K562 (cell line): ENCODE results near the gene HSPB2. TPM values are rescaled to one million over a fixed set of nuclear protein-coding genes. Genes with fewer than 3 reads are reported as not detected.

Experiments used
- ATAC-seq: fragments of 200-7000 bp; cut with Tn5 transposase; 3 replicates; pipeline ENCODE4 v1.9.1; 2020; ENCODE audit warnings: moderate library complexity
- BruUV-seq: library from RNA; stranded (reverse); fragments of 400-500 nt; replicated peaks from 2 replicates; lab custom pipeline; 2021; lab: Mats Ljungman, UMichigan
- CTCF ChIA-PET: fragments of 300-600 bp; formaldehyde crosslinking; extraction: SDS; loops from one replicate; lab custom pipeline; 2021; ENCODE audit warnings: low intra/inter-chr PET ratio; lab: Yijun Ruan, JAX
- POLR2A ChIA-PET: fragments of 300-600, 350-650 bp; sonication (Branson Sonifier 250); formaldehyde crosslinking; extraction: SDS; loops from one replicate; lab custom pipeline; 2021; ENCODE audit warnings: antibody characterized with exemption, inconsistent platforms; lab: Yijun Ruan, JAX
- DNase-seq, 4 experiments: peaks; one replicate each; pipeline versions ENCODE4 v3.0.0 to v3.0.0-alpha.2; 2011 to 2018; ENCODE audit warnings: low spot score in 3 of 4, mixed read lengths in 3 of 4; ENCODE audit errors: extremely low read depth in 1 of 4
- FAIRE-seq: peaks from 2 replicates; lab custom pipeline; 2011; peaks lifted over from hg19 to GRCh38; lab: Jason Lieb, UNC
- H2AFZ ChIP-seq: 2 replicates; pipeline ENCODE4 v1.6.0; 2011; ENCODE audit warnings: low read depth, low read length, control low read depth, inconsistent platforms
- H3K27ac ChIP-seq: fragments of 200-600 bp; 3 replicates; pipeline ENCODE4 v1.8.0; 2011; ENCODE audit warnings: low read depth, mild to moderate bottlenecking, control low read depth, inconsistent platforms, low read length, moderate library complexity, mixed read lengths; ENCODE audit errors: extremely low read depth
- H3K27me3 ChIP-seq, 2 experiments: fragments of 300-600 bp in 1 of 2; 2 replicates in 1 of 2; 3 replicates in 1 of 2; pipeline versions ENCODE4 v1.6.0 to v1.8.0; 2011; ENCODE audit warnings: inconsistent platforms in 2 of 2, low read length in 2 of 2, mild to moderate bottlenecking in 1 of 2, mixed read lengths in 1 of 2, moderate library complexity in 1 of 2; ENCODE audit not compliant: control insufficient read depth in 2 of 2, insufficient read depth in 2 of 2
- H3K36me3 ChIP-seq: fragments of 300-600 bp; 3 replicates; pipeline ENCODE4 v1.8.0; 2011; ENCODE audit warnings: mild to moderate bottlenecking, low read length, inconsistent platforms; ENCODE audit not compliant: control insufficient read depth, insufficient read depth
- H3K4me1 ChIP-seq, 2 experiments: fragments of 200-600 bp in 1 of 2; replicated peaks in 1 of 2; 2 replicates in 1 of 2; 3 replicates in 1 of 2; pipeline versions ENCODE4 v1.5.1 to v1.8.0; 2011; ENCODE audit warnings: inconsistent platforms in 2 of 2, low read length in 2 of 2, mild to moderate bottlenecking in 1 of 2, mixed read lengths in 1 of 2, moderate library complexity in 1 of 2; ENCODE audit not compliant: control insufficient read depth in 2 of 2, insufficient read depth in 2 of 2
- H3K4me2 ChIP-seq: 2 replicates; pipeline ENCODE4 v1.6.1; 2011; ENCODE audit warnings: low read length, control low read depth, inconsistent platforms, mixed read lengths; ENCODE audit not compliant: insufficient read depth
- H3K4me3 ChIP-seq: fragments of 200-600 bp; sonication (generic), shearing (Covaris generic); 2 replicates; pipeline ENCODE4 v1.5.1; 2016; ENCODE audit warnings: control low read depth, inconsistent platforms
- H3K79me2 ChIP-seq: fragments of 200-600 bp; 3 replicates; pipeline ENCODE4 v1.8.0; 2011; ENCODE audit warnings: low read length, inconsistent platforms; ENCODE audit not compliant: control insufficient read depth, insufficient read depth
- H3K9ac ChIP-seq, 2 experiments: 2 replicates each; pipeline versions ENCODE4 v1.6.0 to v1.6.1; 2011; ENCODE audit warnings: low read depth in 2 of 2, low read length in 2 of 2, control low read depth in 1 of 2, inconsistent platforms in 1 of 2, mild to moderate bottlenecking in 1 of 2, mixed read lengths in 1 of 2; ENCODE audit not compliant: insufficient read depth in 1 of 2
- H3K9me1 ChIP-seq: one replicate; pipeline ENCODE4 v1.6.0; 2011; ENCODE audit warnings: inconsistent platforms, mild to moderate bottlenecking, low read length, moderate library complexity; ENCODE audit not compliant: control insufficient read depth, insufficient read depth
- H3K9me3 ChIP-seq: replicated peaks from 2 replicates; pipeline ENCODE4 v1.5.1; 2011; ENCODE audit warnings: low read depth, low read length, inconsistent platforms; ENCODE audit not compliant: control insufficient read depth, insufficient read depth
- H4K20me1 ChIP-seq: replicated peaks from 2 replicates; pipeline ENCODE4 v1.6.1; 2011; ENCODE audit warnings: low read length, inconsistent platforms, mixed read lengths; ENCODE audit not compliant: control insufficient read depth, insufficient read depth
- CBFA2T2 ChIP-seq: fragments of 450-650 bp; conservative IDR thresholded peaks from 2 replicates; pipeline ENCODE4 v1.6.1; 2017; ENCODE audit warnings: mild to moderate bottlenecking
- LEF1 ChIP-seq: fragments of 450-650 bp; IDR thresholded peaks from 2 replicates; pipeline ENCODE4 v1.6.1; 2016; ENCODE audit warnings: mild to moderate bottlenecking
- ZKSCAN8 ChIP-seq: fragments of 200-800 bp; sonication (Bioruptor generic); IDR thresholded peaks from 2 replicates; pipeline ENCODE4 v1.6.1; 2016; ENCODE audit warnings: missing genetic modification characterization, missing compliant biosample characterization
- WGBS: fragments of 100-300 bp; shearing (Covaris generic); methylation state at CpG from one replicate; pipeline ENCODE4 v1.1.6; 2016; ENCODE audit warnings: low coverage, mixed read lengths; ENCODE audit not compliant: insufficient coverage; ENCODE audit errors: missing lambda C conversion rate; 5-methylcytosine and 5-hydroxymethylcytosine counted together
- in situ Hi-C: fragments of 300-500 bp; cut with MboI; formaldehyde crosslinking; loops from 4 replicates; pipeline ENCODE4 v1.15.0; 2018; ENCODE audit warnings: inconsistent platforms, mixed read lengths
- intact Hi-C: fragments of 100-400 bp; cut with micrococcal nuclease; formaldehyde crosslinking; loops from 2 replicates; pipeline ENCODE4 v1.14.2; 2022
- polyA plus RNA-seq, 8 experiments: library from polyadenylated mRNA; depleted of rRNA in 4 of 8; stranded (reverse) in 5 of 8; unstranded in 3 of 8; fragments of >200 nt; fragmentation: Nextera tagmentation in 2 of 8; fragmentation: Illumina TruSeq in 1 of 8; extraction: Ambion mirVana in 2 of 8; extraction: Trizol in 1 of 8; gene quantifications; 2 replicates each; pipeline versions ENCODE4 v1.2.1 to v1.2.3, GENCODE V29; 2011 to 2014; ENCODE audit warnings: inconsistent platforms in 1 of 8, missing spikeins in 1 of 8
- total RNA-seq, 7 experiments: library from RNA; depleted of rRNA in 6 of 7; stranded (reverse); fragments of >200 nt in 6 of 7; fragmentation: Illumina TruSeq in 2 of 7; extraction: Trizol in 2 of 7; gene quantifications; 2 replicates each; pipeline versions ENCODE4 v1.2.1 to v1.2.3, GENCODE V29; 2011 to 2021; ENCODE audit warnings: low replicate concordance in 1 of 7
- TF ChIP-seq, protein P1 (sequence below): fragments of 250-450 bp; sonication (Bioruptor Pico); IDR thresholded peaks from 2 replicates; pipeline ENCODE4 v1.5.0; 2022; ENCODE audit warnings: mild to moderate bottlenecking

Gene HSPB2
- total and polyA plus RNA-seq, 9 of the 15 experiments (the other 6 are each of a cell fraction or from before 2014, with no cell fraction given): 0.06 to 0.35 (median 0.11) TPM; not detected in 5

DNA sequence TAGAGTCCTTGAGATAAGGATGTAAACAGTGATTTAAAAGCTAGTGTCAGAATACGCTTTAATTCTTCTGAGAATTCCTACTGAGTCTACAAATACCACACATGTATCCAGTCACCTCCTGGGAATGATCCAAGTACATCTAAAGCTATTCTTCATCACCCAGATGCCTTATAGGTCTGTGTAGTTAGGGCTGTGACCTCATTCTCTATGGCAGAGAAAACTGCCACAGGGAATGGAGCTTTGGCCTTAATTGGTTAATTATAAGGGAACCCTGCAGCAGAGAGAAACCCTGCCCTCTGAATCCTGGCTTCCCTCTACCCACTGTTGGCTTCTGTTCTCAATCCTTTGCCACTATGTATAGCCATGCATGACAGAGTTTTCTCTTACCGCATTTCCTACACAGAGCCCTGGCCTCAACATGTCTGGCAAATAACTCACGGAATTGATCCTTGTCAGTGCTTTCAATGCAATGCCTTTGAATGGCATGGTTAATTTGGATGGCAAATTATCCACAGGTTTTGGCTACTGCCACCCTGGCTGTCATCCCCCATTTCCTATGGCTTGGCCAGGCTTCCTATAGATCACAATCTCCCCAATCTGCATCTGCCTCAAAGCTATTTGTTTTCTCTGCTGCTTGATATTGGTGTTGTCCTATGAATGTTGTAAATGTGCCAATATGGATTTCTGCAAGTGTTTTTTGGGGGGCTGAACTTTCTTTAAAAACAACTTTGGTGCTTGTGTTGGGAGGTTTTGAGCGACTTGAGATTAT is 27.5 kb downstream of the HSPB2 start:
- no TSS peak for BruUV-seq
- TF ChIP-seq CBFA2T2: no peak
- no peak for TF ChIP-seq ZKSCAN8 (CRISPR knock-in tag)
- TF ChIP-seq, protein P1, sequence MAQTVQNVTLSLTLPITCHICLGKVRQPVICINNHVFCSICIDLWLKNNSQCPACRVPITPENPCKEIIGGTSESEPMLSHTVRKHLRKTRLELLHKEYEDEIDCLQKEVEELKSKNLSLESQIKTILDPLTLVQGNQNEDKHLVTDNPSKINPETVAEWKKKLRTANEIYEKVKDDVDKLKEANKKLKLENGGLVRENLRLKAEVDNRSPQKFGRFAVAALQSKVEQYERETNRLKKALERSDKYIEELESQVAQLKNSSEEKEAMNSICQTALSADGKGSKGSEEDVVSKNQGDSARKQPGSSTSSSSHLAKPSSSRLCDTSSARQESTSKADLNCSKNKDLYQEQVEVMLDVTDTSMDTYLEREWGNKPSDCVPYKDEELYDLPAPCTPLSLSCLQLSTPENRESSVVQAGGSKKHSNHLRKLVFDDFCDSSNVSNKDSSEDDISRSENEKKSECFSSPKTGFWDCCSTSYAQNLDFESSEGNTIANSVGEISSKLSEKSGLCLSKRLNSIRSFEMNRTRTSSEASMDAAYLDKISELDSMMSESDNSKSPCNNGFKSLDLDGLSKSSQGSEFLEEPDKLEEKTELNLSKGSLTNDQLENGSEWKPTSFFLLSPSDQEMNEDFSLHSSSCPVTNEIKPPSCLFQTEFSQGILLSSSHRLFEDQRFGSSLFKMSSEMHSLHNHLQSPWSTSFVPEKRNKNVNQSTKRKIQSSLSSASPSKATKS (CRISPR knock-in tag): no peak
- no peak for TF ChIP-seq LEF1
- no peaks in the 10 kb centered on the region for H3K9me1 ChIP-seq
- H3K9ac ChIP-seq: no peak overlapping the region
- no peaks in the 10 kb centered on the region for H3K9me3 ChIP-seq
- in situ Hi-C loops: no loop called here
- intact Hi-C loops: no loop called here
- ATAC-seq (no peak), FAIRE-seq (no peak), DNase-seq (no peak)
- no peak overlapping the region for H3K27ac ChIP-seq
- H3K4me1 ChIP-seq: peaks cover 22 to 29% of the 10 kb centered on the region in 2 experiments
- H3K4me2 ChIP-seq: no peak overlapping the region
- no peaks in the 10 kb centered on the region for H3K27me3 ChIP-seq
- WGBS: 68% methylated on average over 4 of the region's 4 CpGs
- no peak overlapping the region for H2AFZ ChIP-seq
- no peak overlapping the region for H3K4me3 ChIP-seq
- POLR2A ChIA-PET: interaction anchor here (0.8 to 1.9 kb wide), 3 partner anchors 12 to 19 kb away, joined by 3 to 4 read pairs (median 3); no protein-coding TSS in a partner anchor
- 0 out of 3 replicates have a peak, but pooled peaks cover 3% of the 10 kb centered on the region for H3K36me3 ChIP-seq
- H4K20me1 ChIP-seq: no peaks in the 10 kb centered on the region
- CTCF ChIA-PET: no interaction called here
- H3K79me2 ChIP-seq: peaks cover 8% of the 10 kb centered on the region; the same call in 2 of the 3 replicates
